ENCODE data around the gene YJEFN3. TPM values are rescaled to one million over a fixed set of nuclear protein-coding genes. Genes with fewer than 3 reads are reported as not detected.

Gene YJEFN3
- total and polyA plus RNA-seq, 2 donors from 2014 or later: 3.1 to 3.7 TPM

- TF ChIP-seq CTCF (IDR thresholded peaks at IDR 0.05; ENCODE audit: borderline replicate concordance, extremely low read depth, insufficient read depth): no peak
- intact Hi-C loops (cut with DNase I): loop anchor here (10.0 kb wide), 1 partner anchor 134 kb away; no protein-coding TSS in a partner anchor
- Histone ChIP-seq H3K27me3 (ENCODE audit: control insufficient read depth, insufficient read depth, low read length) (no peaks in the 10 kb centered on the region), H3K4me1 (ENCODE audit: control insufficient read depth in 2 of 3, insufficient read depth in 2 of 3, low read depth in 1 of 3, low read length in 3 of 3) (no peaks in the 10 kb centered on the region), H3K9ac (ENCODE audit: low read length in 3 of 3) (no peak overlapping the region), H3K36me3 (ENCODE audit: control insufficient read depth in 2 of 3, insufficient read depth in 3 of 3, low read length in 3 of 3) (peaks cover 2 to 60% (median 57%) of the 10 kb centered on the region in 3 donors), H3K4me3 (ENCODE audit: low read length in 3 of 3) (no peak overlapping the region), H3K9me3 (ENCODE audit: control insufficient read depth in 2 of 3, insufficient read depth in 1 of 3, low read length in 3 of 3) (no peaks in the 10 kb centered on the region), H3K27ac (ENCODE audit: low read depth in 2 of 2, low read length in 2 of 2) (no peak overlapping the region)
- FAIRE-seq: no peak
- no peak for DNase-seq
These were observed 30.3 kb upstream of the YJEFN3 start for GRCh38 chr19:19498255-19498991.

- no peak for FAIRE-seq
- peak in 1 of 5 donors; percentile 65 for DNase-seq
These were observed 29.3 kb upstream of the YJEFN3 start for GRCh38 chr19:19499272-19499995.

GRCh38 chr19:19500975-19501644, 27.6 kb upstream of the YJEFN3 start:
- peaks cover under 1 to 50% (median 46%) of the 10 kb centered on the region in 3 donors for H3K36me3 ChIP-seq (ENCODE audit: control insufficient read depth in 2 of 3, insufficient read depth in 3 of 3, low read length in 3 of 3)
- H3K4me3 ChIP-seq (ENCODE audit: low read length in 3 of 3): no peak overlapping the region
- H3K27me3 ChIP-seq (ENCODE audit: control insufficient read depth, insufficient read depth, low read length): no peaks in the 10 kb centered on the region
- H3K4me1 ChIP-seq (ENCODE audit: control insufficient read depth in 2 of 3, insufficient read depth in 2 of 3, low read depth in 1 of 3, low read length in 3 of 3): no peaks in the 10 kb centered on the region
- no peaks in the 10 kb centered on the region for H3K9me3 ChIP-seq (ENCODE audit: control insufficient read depth in 2 of 3, insufficient read depth in 1 of 3, low read length in 3 of 3)
- H3K9ac ChIP-seq (ENCODE audit: low read length in 3 of 3): no peak overlapping the region
- intact Hi-C loops (cut with DNase I): no loop called here
- no peak overlapping the region for H3K27ac ChIP-seq (ENCODE audit: low read depth in 2 of 2, low read length in 2 of 2)
- DNase-seq: peak in 1 of 5 donors; percentile 71
- FAIRE-seq: no peak
- TF ChIP-seq CTCF (IDR thresholded peaks at IDR 0.05; ENCODE audit: borderline replicate concordance, extremely low read depth, insufficient read depth): no peak

More at GRCh38 chr19:19499272-19499995, 29.3 kb upstream of the YJEFN3 start:
- intact Hi-C loops (cut with DNase I): loop anchor here (10.0 kb wide), 1 partner anchor 135 kb away; no protein-coding TSS in a partner anchor
- Histone ChIP-seq H3K27ac (ENCODE audit: low read depth in 2 of 2, low read length in 2 of 2) (no peak overlapping the region), H3K9me3 (ENCODE audit: control insufficient read depth in 2 of 3, insufficient read depth in 1 of 3, low read length in 3 of 3) (no peaks in the 10 kb centered on the region), H3K9ac (ENCODE audit: low read length in 3 of 3) (no peak overlapping the region), H3K4me3 (ENCODE audit: low read length in 3 of 3) (no peak overlapping the region), H3K36me3 (ENCODE audit: control insufficient read depth in 2 of 3, insufficient read depth in 3 of 3, low read length in 3 of 3) (peaks cover 2 to 57% (median 52%) of the 10 kb centered on the region in 3 donors), H3K4me1 (ENCODE audit: control insufficient read depth in 2 of 3, insufficient read depth in 2 of 3, low read depth in 1 of 3, low read length in 3 of 3) (no peaks in the 10 kb centered on the region), H3K27me3 (ENCODE audit: control insufficient read depth, insufficient read depth, low read length) (no peaks in the 10 kb centered on the region)
- TF ChIP-seq CTCF (IDR thresholded peaks at IDR 0.05; ENCODE audit: borderline replicate concordance, extremely low read depth, insufficient read depth): no peak
